ENCODE measurements around the gene GTF2IRD1.

Gene GTF2IRD1

GRCh38 chr7:74502216-74502891 lies 48.6 kb downstream of the GTF2IRD1 start:
- no peak overlapping the region for H3K4me3 ChIP-seq (ENCODE audit: low read depth, low read length)
- DNase-seq (ENCODE audit: low read depth): no peak
- no peak for TF ChIP-seq MAX (IDR thresholded peaks at IDR 0.05; ENCODE audit: low read depth, low read length)
- no peak for TF ChIP-seq MYC (IDR thresholded peaks at IDR 0.05; ENCODE audit: low read depth, low read length)
- no peak for TF ChIP-seq CTCF (IDR thresholded peaks at IDR 0.05; ENCODE audit: low read depth, low read length)
- TF ChIP-seq POLR2A (IDR thresholded peaks at IDR 0.05; ENCODE audit: extremely low read depth, insufficient read length): no peak

GRCh38 chr7:74503061-74503460 lies 49.4 kb downstream of the GTF2IRD1 start:
- no peak for DNase-seq (ENCODE audit: low read depth)
- TF ChIP-seq MAX (IDR thresholded peaks at IDR 0.05; ENCODE audit: low read depth, low read length): no peak
- no peak for TF ChIP-seq POLR2A (IDR thresholded peaks at IDR 0.05; ENCODE audit: extremely low read depth, insufficient read length)
- no peak for TF ChIP-seq CTCF (IDR thresholded peaks at IDR 0.05; ENCODE audit: low read depth, low read length)
- no peak overlapping the region for H3K4me3 ChIP-seq (ENCODE audit: low read depth, low read length)

- no peak overlapping the region for H3K4me3 ChIP-seq (ENCODE audit: low read depth, low read length)
- TF ChIP-seq MAX (IDR thresholded peaks at IDR 0.05; ENCODE audit: low read depth, low read length): no peak
- TF ChIP-seq POLR2A (IDR thresholded peaks at IDR 0.05; ENCODE audit: extremely low read depth, insufficient read length): no peak
- no peak for TF ChIP-seq MYC (IDR thresholded peaks at IDR 0.05; ENCODE audit: low read depth, low read length)
- no peak for TF ChIP-seq CTCF (IDR thresholded peaks at IDR 0.05; ENCODE audit: low read depth, low read length)
- no peak for DNase-seq (ENCODE audit: low read depth)
Measured at GRCh38 chr7:74503943-74504342, 50.2 kb downstream of the GTF2IRD1 start.

GRCh38 chr7:74505471-74506324 lies 52.0 kb downstream of the GTF2IRD1 start:
- no peak for TF ChIP-seq MYC (IDR thresholded peaks at IDR 0.05; ENCODE audit: low read depth, low read length)
- TF ChIP-seq POLR2A (IDR thresholded peaks at IDR 0.05; ENCODE audit: extremely low read depth, insufficient read length): no peak
- no peak for TF ChIP-seq CTCF (IDR thresholded peaks at IDR 0.05; ENCODE audit: low read depth, low read length)
- no peak overlapping the region for H3K4me3 ChIP-seq (ENCODE audit: low read depth, low read length)
- no peak for DNase-seq (ENCODE audit: low read depth)

GRCh38 chr7:74506325-74506724 lies 52.6 kb downstream of the GTF2IRD1 start:
- no peak for DNase-seq (ENCODE audit: low read depth)
- no peak overlapping the region for H3K4me3 ChIP-seq (ENCODE audit: low read depth, low read length)
- TF ChIP-seq CTCF (IDR thresholded peaks at IDR 0.05; ENCODE audit: low read depth, low read length) (no peak), MAX (IDR thresholded peaks at IDR 0.05; ENCODE audit: low read depth, low read length) (no peak), MYC (IDR thresholded peaks at IDR 0.05; ENCODE audit: low read depth, low read length) (no peak), POLR2A (IDR thresholded peaks at IDR 0.05; ENCODE audit: extremely low read depth, insufficient read length) (no peak)

All from NB4 (cell line).